WI38 (cell line): ENCODE results near the gene RSKR.
A peak's percentile ranks its signal among the peaks of the same experiment; 100 is the strongest.

Experiments
- H3K4me3 ChIP-seq: 2 replicates; pipeline ENCODE4 v1.5.1; 2011; ENCODE audit warnings: low read depth, mild to moderate bottlenecking, control low read depth, low read length
- CTCF ChIP-seq: IDR thresholded peaks from 2 replicates; pipeline ENCODE4 v1.5.1; 2012; ENCODE audit warnings: low read depth, mild to moderate bottlenecking, control low read depth, low read length

Gene RSKR

GRCh38 chr17:28571361-28572122 is 42.4 kb downstream of the RSKR start, which contains the start of gene PIGS:
TSS of gene PIGS (minus strand) at chr17:28571524. CDS start at chr17:28571496, 28 bp downstream.
- H3K4me3 ChIP-seq = peak within 1 kb of the TSS; percentile 95
- TF ChIP-seq CTCF = no peak

- H3K4me3 ChIP-seq = peak overlapping the region; percentile 95
- no peak for TF ChIP-seq CTCF
Observed at GRCh38 chr17:28570716-28571360, 43.1 kb downstream of the RSKR start.

- TF ChIP-seq CTCF = no peak
- H3K4me3 ChIP-seq = no peak overlapping the region
Observed at GRCh38 chr17:28569446-28569845, 44.5 kb downstream of the RSKR start.

GRCh38 chr17:28567604-28568003 is 46.4 kb downstream of the RSKR start:
- TF ChIP-seq CTCF = no peak
- no peak overlapping the region for H3K4me3 ChIP-seq

GRCh38 chr17:28563475-28563874 is 50.5 kb downstream of the RSKR start:
- no peak overlapping the region for H3K4me3 ChIP-seq
- TF ChIP-seq CTCF = no peak
